ENCODE measurements around the gene ELOVL6. TPM values are rescaled to one million over a fixed set of nuclear protein-coding genes. Genes with fewer than 3 reads are reported as not detected.

ELOVL6 gene
- total RNA-seq, 2 donors from 2014 or later: 1.3 to 1.6 TPM

GRCh38 chr4:110170861-110171260 lies 27.6 kb downstream of the ELOVL6 start:
- H3K27ac ChIP-seq: no peak overlapping the region
- H3K4me3 ChIP-seq: no peak overlapping the region
- no peaks in the 10 kb centered on the region for H3K9me3 ChIP-seq
- intact Hi-C loops (cut with DNase I): no loop called here
- no peak for TF ChIP-seq POLR2A (IDR thresholded peaks at IDR 0.05)
- TF ChIP-seq, protein P1, sequence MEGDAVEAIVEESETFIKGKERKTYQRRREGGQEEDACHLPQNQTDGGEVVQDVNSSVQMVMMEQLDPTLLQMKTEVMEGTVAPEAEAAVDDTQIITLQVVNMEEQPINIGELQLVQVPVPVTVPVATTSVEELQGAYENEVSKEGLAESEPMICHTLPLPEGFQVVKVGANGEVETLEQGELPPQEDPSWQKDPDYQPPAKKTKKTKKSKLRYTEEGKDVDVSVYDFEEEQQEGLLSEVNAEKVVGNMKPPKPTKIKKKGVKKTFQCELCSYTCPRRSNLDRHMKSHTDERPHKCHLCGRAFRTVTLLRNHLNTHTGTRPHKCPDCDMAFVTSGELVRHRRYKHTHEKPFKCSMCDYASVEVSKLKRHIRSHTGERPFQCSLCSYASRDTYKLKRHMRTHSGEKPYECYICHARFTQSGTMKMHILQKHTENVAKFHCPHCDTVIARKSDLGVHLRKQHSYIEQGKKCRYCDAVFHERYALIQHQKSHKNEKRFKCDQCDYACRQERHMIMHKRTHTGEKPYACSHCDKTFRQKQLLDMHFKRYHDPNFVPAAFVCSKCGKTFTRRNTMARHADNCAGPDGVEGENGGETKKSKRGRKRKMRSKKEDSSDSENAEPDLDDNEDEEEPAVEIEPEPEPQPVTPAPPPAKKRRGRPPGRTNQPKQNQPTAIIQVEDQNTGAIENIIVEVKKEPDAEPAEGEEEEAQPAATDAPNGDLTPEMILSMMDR (IDR thresholded peaks at IDR 0.05): no peak
- no peak for TF ChIP-seq POLR2AphosphoS5 (IDR thresholded peaks at IDR 0.05)
- no peak for DNase-seq (ENCODE audit: low spot score)
- no peaks in the 10 kb centered on the region for H3K36me3 ChIP-seq
- H3K27me3 ChIP-seq (replicated peaks; ENCODE audit: insufficient read depth): no peaks in the 10 kb centered on the region
- no peaks in the 10 kb centered on the region for H3K4me1 ChIP-seq (replicated peaks)
- 100% methylated on average over 3 of the region's 3 CpGs for WGBS

- Histone ChIP-seq H3K27ac (no peak overlapping the region), H3K36me3 (no peaks in the 10 kb centered on the region), H3K9me3 (no peaks in the 10 kb centered on the region), H3K27me3 (replicated peaks; ENCODE audit: insufficient read depth) (no peaks in the 10 kb centered on the region), H3K4me1 (replicated peaks) (no peaks in the 10 kb centered on the region), H3K4me3 (no peak overlapping the region)
- intact Hi-C loops (cut with DNase I): no loop called here
- no peak for DNase-seq (ENCODE audit: low spot score)
- TF ChIP-seq POLR2A (IDR thresholded peaks at IDR 0.05): no peak
- no peak for TF ChIP-seq POLR2AphosphoS5 (IDR thresholded peaks at IDR 0.05)
- WGBS: 47% methylated on average over 5 of the region's 5 CpGs
Measured at GRCh38 chr4:110165382-110166286, 32.8 kb downstream of the ELOVL6 start.

GRCh38 chr4:110164856-110165255 lies 33.6 kb downstream of the ELOVL6 start:
- Histone ChIP-seq H3K27ac (no peak overlapping the region), H3K9me3 (no peaks in the 10 kb centered on the region), H3K4me1 (replicated peaks) (no peaks in the 10 kb centered on the region), H3K4me3 (no peak overlapping the region), H3K27me3 (replicated peaks; ENCODE audit: insufficient read depth) (no peaks in the 10 kb centered on the region), H3K36me3 (no peaks in the 10 kb centered on the region)
- 65% methylated on average over 2 of the region's 2 CpGs for WGBS
- TF ChIP-seq POLR2AphosphoS5 (IDR thresholded peaks at IDR 0.05): no peak
- no peak for TF ChIP-seq POLR2A (IDR thresholded peaks at IDR 0.05)
- TF ChIP-seq, protein P1 (IDR thresholded peaks at IDR 0.05): no peak
- intact Hi-C loops (cut with DNase I): no loop called here
- DNase-seq (ENCODE audit: low spot score): no peak

DNA sequence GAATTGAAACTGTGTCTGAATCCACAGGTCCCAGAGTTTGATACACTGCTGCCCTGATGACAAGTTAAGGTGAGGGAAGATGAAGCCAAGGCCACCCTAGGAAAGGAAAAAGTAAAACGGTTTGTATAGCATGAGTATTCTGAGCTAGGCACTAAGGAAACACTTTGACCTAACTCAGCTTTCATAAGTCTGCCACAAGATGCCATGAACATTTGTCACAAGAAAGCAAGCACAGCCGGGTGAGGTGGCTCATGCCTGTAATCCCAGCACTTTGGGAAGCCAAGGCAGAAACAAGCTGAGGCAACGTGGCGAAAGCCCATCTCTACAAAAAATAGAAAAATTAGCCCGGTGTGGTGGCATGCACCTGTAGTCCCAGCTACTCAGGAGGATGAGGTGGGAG lies 34.2 kb downstream of the ELOVL6 start:
- no peak for DNase-seq (ENCODE audit: low spot score)
- intact Hi-C loops (cut with DNase I): no loop called here
- H3K4me1 ChIP-seq (replicated peaks): no peaks in the 10 kb centered on the region
- H3K4me3 ChIP-seq: no peak overlapping the region
- no peaks in the 10 kb centered on the region for H3K27me3 ChIP-seq (replicated peaks; ENCODE audit: insufficient read depth)
- no peaks in the 10 kb centered on the region for H3K36me3 ChIP-seq
- WGBS: 87% methylated on average over 5 of the region's 5 CpGs
- no peak overlapping the region for H3K27ac ChIP-seq
- TF ChIP-seq POLR2AphosphoS5 (IDR thresholded peaks at IDR 0.05): no peak
- TF ChIP-seq, protein P1 (IDR thresholded peaks at IDR 0.05): no peak
- TF ChIP-seq POLR2A (IDR thresholded peaks at IDR 0.05): no peak
- H3K9me3 ChIP-seq: no peaks in the 10 kb centered on the region

GRCh38 chr4:110163327-110164069 lies 34.9 kb downstream of the ELOVL6 start:
- TF ChIP-seq POLR2AphosphoS5 (IDR thresholded peaks at IDR 0.05) (no peak), POLR2A (IDR thresholded peaks at IDR 0.05) (no peak)
- TF ChIP-seq, protein P1 (IDR thresholded peaks at IDR 0.05): no peak
- Histone ChIP-seq H3K4me1 (replicated peaks) (no peaks in the 10 kb centered on the region), H3K9me3 (no peaks in the 10 kb centered on the region), H3K36me3 (no peaks in the 10 kb centered on the region), H3K27me3 (replicated peaks; ENCODE audit: insufficient read depth) (no peaks in the 10 kb centered on the region), H3K27ac (no peak overlapping the region), H3K4me3 (no peak overlapping the region)
- intact Hi-C loops (cut with DNase I): no loop called here
- no peak for DNase-seq (ENCODE audit: low spot score)
- WGBS: 78% methylated on average over 4 of the region's 4 CpGs

Measured in prostate gland (tissue), 2 donors.